ENCODE measurements around the gene CLEC11A. TPM values are rescaled to one million over a fixed set of nuclear protein-coding genes. Genes with fewer than 3 reads are reported as not detected.

The CLEC11A gene
- total RNA-seq, 1 donor from 2014 or later = 12.7 TPM

DNA sequence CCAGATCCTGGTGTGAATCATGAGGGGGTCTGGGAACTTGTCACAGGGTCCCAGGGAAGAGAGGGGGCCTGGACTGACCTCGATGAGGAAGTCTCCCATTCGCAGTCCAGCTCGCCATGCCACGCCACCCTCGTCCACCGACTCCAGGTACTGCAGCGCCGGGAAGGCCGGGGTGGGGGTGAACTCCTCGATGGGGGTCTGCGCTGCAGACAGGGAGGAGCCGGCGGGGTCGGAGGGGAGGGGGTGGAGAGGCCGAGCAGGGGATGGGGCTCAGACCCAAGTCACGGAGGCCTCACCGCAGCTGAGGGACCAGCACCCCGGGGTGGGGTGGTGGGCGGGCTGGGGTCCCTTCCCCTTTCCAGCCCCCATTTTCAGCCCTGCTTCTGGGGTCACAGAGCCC lies 34.4 kb upstream of the CLEC11A start:
- H3K4me3 ChIP-seq (ENCODE audit: low read depth, low read length) = no peak overlapping the region
- TF ChIP-seq, protein P1, sequence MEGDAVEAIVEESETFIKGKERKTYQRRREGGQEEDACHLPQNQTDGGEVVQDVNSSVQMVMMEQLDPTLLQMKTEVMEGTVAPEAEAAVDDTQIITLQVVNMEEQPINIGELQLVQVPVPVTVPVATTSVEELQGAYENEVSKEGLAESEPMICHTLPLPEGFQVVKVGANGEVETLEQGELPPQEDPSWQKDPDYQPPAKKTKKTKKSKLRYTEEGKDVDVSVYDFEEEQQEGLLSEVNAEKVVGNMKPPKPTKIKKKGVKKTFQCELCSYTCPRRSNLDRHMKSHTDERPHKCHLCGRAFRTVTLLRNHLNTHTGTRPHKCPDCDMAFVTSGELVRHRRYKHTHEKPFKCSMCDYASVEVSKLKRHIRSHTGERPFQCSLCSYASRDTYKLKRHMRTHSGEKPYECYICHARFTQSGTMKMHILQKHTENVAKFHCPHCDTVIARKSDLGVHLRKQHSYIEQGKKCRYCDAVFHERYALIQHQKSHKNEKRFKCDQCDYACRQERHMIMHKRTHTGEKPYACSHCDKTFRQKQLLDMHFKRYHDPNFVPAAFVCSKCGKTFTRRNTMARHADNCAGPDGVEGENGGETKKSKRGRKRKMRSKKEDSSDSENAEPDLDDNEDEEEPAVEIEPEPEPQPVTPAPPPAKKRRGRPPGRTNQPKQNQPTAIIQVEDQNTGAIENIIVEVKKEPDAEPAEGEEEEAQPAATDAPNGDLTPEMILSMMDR (conservative IDR thresholded peaks at IDR 0.05; ENCODE audit: low read depth, low read length) = no peak
- no peak for DNase-seq (ENCODE audit: low read depth)

DNA sequence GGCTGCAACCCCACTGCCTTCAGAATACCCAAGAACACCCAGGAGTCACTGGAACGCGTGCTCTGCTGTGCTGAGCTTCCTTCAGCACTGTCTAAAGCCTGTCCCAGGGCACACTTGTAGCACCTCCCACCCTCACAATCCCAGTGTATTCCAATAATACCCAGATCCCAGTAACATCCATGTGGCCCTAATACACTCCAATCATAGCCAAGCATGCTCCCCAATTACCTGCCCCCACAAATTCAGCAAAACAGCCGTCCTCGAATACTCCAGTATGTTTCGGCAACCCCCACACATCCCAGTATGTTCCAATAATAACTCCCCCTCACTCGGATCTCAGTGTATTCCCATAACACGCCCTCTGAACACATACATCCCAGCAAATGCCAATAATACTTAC lies 32.7 kb upstream of the CLEC11A start:
- DNase-seq (ENCODE audit: low read depth) = no peak
- TF ChIP-seq, protein P1 (conservative IDR thresholded peaks at IDR 0.05; ENCODE audit: low read depth, low read length) = no peak
- H3K4me3 ChIP-seq (ENCODE audit: low read depth, low read length) = no peak overlapping the region

DNA sequence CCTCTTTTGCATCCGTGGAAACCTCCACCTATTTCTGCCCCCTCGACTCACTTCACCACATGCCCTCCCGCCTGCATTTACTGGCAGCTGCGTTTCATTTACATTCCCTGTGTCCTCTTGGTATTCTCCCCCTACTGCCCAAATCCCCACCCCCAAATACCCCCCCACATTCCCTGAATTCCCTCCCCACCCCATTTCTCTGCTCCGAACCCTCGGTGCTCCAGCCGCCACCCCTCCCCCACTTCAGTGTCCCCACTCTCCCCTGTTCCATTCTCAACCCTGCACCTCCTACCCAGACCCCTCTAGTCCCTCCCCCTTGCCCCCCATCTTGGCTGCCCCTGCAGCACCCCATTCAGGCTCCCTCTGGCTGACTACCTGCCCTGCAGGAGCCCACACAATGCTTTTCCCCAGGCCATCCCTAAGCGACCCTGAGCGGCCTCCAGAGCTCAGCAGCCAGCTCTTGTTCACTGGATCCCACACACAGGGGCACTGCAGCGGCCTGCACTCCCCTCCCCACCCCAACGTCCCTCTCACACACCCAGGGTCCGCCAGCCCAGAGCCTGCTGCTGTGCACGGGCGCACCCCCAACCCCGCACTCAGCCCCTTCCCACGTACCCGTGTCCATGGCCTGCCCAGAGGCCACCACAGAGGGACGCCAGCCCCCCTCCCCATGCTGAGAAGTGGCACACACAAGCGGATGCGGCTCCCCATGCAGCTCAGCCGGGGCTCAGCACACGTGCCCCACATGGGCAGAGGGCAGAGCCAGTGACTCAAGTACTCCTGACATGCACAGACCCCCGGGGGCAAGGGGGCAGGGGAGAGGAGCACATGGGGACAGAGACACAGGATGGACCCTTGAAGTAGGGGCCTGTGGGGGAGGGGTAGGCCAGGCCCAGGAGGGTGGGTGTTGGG lies 29.8 kb upstream of the CLEC11A start:
- TF ChIP-seq, protein P1 (conservative IDR thresholded peaks at IDR 0.05; ENCODE audit: low read depth, low read length) = no peak
- no peak for DNase-seq (ENCODE audit: low read depth)
- no peak overlapping the region for H3K4me3 ChIP-seq (ENCODE audit: low read depth, low read length)

DNA sequence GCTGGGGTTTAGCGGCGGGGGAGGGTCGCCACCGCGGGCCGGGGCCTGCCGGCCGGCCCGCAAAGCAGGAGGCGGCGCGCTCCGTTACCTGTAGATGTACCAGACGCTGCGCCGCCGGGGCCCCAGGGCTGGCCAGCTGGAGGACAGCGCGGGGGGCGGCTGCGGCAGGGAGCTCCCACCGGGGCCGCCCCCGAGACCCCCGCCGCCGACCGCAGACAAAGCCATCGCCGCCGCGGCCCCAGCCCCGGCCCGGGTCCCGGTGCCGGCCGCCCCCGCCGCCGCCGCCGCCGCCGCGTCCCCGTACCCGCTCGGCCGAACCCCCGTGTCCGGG lies 28.4 kb upstream of the CLEC11A start:
- H3K4me3 ChIP-seq (ENCODE audit: low read depth, low read length) = no peak overlapping the region
- no peak for DNase-seq (ENCODE audit: low read depth)
- TF ChIP-seq, protein P1 (conservative IDR thresholded peaks at IDR 0.05; ENCODE audit: low read depth, low read length) = no peak

DNA sequence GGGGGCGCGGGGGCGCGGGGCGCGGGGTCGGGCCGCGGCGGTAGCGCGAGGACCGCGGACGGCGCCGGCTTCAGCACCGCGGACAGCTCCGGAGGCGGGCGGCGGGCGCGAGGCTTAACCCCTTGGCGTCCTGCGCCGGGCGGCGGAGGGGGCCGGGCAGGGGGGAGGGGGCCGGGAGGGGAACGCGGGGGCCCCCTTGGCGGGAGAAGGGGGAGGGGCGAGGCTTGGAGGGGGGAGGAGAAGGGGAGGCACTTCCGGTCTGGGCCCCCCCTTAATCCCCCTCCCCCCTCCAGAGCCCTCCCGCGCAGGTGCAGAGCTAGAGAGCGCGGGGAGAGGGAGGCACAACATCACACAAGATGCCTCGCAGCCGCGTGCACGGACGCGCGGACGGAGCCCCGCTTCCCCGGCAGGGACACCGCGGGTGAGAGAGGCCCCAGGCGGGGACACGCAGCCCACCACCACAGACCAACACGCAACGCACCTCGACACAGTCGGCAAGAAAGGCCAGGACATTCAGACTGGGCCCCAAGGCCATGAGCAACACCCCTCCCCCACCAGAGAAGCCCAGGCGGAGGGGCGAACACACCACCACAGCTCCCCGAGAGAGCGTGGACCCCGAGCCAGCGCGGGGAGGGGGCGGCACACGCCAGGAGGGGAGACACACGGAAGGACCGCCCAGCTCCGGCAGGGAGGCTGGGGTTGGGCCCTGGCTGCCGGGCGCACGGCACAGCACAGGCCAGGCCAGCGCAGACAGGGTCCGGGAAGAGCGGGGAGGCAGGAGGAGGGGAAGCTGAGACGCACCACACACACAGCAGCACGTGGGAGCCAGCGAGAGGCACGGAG lies 27.7 kb upstream of the CLEC11A start:
- TF ChIP-seq, protein P1 (conservative IDR thresholded peaks at IDR 0.05; ENCODE audit: low read depth, low read length) = no peak
- DNase-seq (ENCODE audit: low read depth) = no peak

DNA sequence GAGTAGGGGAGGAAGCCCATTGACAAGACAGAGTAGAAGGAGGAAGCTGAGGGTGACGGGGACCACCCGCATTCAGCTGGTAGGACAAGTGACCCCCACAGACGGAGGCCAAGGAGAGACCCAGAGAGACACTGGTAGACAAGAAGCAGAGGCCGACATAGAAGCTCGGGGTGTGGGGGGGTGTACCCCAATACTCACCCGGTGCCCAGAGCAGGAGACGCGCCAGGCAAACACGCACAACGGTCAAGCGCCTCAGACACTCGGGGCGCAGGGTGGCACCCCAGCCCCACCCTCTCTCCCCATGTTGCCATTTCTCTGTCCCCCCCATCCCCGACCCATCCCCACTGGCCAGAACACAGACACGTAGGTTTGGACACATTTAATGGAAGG lies 27.1 kb upstream of the CLEC11A start:
- H3K4me3 ChIP-seq (ENCODE audit: low read depth, low read length) = no peak overlapping the region
- TF ChIP-seq, protein P1 (conservative IDR thresholded peaks at IDR 0.05; ENCODE audit: low read depth, low read length) = no peak
- DNase-seq (ENCODE audit: low read depth) = no peak

More for the DNA sequence above, 27.7 kb upstream of the CLEC11A start:
- no peak overlapping the region for H3K4me3 ChIP-seq (ENCODE audit: low read depth, low read length)
